Measurements from ENCODE around the gene SLC25A12.
"Not testable (repeated sequence)": the region's sequence is repeated elsewhere in the genome, so short reads cannot be mapped to it uniquely, and the experiment has no call there.

Gene SLC25A12

DNA sequence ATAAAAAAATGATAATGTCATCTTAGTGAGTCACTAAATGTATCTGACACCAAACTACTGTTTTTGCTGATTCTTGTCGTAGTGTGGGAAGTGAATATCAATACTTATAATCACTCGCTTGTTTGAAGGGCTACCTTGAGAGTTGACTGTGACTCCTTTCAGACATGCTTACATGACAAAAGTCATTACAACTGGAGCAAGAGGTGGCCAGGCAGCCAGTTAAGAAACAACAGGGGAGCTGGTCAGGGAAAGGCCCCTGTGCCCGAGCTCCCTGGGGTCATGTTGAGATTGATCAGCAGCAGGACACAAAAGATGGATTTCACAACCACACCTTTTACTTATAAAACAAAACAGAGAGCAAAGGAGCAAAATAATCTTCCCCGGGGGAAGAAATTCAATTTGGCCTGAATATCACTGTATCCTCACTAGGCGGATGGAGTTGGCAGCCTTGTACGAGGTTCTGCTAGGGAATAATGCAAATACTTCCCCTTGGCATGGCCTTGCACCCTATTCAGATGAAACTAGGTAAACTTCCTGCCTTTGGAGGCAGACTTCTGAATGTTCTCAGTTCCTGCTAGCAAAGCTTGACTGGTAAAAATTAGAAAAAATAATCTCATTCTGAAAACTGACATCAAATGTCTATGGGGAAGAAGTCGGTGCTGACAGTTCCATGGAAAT is 105.6 kb downstream of the SLC25A12 start:
- DNase-seq, result no peak

DNA sequence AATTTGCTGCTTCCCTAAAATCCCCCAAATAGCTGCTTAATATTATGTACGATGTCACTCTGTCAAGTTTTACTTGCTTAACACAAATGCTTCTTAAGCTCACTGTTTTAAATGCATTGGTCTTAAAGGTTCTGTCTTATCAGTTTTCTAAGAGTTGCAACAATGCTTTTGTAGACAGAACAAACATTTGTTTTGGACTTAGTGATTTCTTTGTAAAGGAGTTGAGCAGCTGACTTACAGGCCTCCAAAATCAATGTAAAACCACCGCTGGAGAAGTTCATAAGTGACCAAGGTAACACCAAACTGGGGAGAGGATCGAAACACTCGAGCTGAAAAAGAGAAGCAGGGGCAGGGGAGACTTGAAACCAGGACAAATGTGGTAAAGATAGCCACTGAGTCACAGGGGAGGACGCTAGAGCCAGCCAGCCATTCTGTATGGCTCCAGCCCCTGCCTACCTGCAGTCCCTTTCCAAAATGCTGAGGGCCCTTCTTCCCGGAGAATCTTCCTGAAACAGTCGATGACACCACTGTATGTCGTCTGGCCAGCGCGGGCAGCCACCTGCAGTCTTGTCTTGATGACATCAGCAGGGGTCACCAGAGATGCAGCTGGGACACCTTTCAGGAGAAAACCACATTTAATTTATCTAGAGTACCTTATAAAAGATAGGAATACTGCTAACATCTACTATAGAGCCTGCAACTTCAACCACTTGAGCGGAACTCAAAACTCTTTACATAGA is 106.5 kb downstream of the SLC25A12 start:
- DNase-seq, result no peak

DNA sequence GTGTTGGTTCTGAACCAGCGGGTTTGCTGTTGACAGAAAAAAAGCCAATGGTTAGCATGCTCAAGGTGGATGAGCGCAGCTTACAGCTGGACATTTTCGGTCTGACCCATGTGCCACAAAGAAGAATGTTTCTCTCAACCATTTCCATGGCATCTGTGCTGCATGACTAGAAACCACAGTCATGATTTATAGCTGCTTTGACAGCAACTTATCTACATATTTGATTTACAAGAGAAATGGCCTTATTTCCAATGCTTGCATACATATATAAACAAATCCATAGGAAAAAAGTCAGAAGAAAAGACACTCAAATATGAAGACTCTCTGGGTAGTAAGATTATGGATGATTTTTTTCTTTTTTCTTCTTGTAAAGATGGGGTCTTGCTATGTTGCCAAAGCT is 108.6 kb downstream of the SLC25A12 start:
- no peak for DNase-seq

DNA sequence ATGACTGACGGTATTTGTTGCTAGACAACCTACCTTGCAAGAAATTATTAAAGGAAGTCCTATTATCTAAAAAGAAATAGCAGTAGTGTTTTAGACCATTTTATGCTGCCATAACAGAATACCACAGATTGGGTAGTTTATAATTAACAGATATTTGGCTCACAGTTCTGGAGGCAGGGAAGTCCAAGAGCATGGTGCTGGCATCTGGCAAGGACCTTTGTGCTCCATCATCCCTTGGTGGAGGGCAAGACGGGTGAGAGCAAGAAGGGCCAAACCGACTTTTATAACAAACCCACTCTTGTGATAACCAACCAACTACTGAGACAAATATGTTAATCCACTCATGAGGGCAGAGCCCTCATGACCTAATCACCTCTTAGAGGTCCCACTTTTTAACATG is 115.5 kb downstream of the SLC25A12 start:
- DNase-seq, result no peak

DNA sequence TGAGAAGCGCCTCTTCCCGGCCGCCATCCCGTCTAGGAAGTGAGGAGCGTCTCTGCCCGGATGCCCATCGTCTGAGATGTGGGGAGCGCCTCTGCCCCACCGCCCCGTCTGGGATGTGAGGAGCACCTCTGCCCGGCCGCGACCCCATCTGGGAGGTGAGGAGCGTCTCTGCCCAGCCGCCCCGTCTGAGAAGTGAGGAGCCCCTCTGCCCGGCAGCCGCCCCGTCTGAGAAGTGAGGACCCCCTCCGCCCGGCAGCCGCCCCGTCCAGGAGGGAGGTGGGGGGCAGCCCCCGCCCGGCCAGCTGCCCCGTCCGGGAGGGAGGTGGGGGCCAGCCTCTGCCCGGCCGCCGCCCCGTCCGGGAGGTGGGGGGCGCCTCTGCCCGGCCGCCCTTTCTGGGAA is 119.5 kb downstream of the SLC25A12 start:
- DNase-seq, result not testable (repeated sequence)

DNA sequence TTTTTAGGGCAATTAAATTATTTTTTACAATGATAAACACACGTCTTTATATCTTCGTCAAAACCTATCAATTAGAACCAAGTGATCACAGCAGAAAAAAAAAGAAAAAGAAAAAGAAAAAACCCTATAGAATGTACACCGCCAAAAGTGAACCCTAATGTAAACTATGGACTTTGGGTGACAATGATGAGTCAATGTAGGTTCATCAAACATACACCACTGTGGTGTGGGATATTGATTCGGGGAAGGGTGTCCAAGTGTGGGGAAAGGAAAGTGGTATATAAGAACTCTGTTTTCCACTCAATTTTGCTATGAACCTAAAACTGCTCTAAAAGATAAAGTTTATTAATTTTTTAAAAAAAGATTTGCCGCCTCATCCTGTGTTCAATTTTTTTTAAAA is 121.7 kb downstream of the SLC25A12 start:
- no peak for DNase-seq

DNA sequence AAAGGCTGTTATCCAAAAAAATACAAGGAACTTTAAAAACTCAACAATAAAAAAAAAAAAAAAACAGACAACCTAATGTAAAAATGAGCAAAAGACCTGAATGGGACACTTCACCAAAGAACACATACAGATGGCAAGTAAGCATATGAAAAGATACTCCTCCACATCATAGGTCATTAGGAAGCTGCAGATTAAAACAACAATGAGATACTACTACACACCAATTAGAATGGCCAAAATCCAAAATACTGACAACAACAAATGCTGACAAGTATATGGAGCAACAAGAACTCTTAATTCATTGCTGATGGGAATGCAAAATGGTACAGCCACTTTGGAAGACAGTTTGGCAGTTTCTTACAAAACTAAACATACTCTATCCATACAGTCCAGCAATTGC is 122.6 kb downstream of the SLC25A12 start:
- no peak for DNase-seq

DNA sequence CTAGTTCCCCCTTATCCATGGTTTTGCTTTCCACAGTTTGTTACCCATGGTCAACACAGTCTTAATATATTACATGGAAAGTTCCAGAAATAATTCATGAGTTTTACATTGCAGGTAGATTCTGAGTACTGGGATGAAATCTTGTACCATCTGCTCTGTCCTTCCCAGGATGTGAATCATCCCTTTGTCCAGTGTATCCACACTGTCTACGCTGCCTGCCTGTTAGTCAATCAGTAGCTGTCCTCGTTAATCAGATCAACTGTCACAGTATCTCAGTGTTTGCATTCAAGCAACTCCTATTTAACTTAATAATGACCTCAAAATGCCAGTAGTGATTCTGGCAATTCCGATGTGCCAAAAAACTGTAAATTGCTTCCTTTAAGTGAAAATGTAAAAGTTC is 130.4 kb downstream of the SLC25A12 start:
- DNase-seq, result no peak

DNA sequence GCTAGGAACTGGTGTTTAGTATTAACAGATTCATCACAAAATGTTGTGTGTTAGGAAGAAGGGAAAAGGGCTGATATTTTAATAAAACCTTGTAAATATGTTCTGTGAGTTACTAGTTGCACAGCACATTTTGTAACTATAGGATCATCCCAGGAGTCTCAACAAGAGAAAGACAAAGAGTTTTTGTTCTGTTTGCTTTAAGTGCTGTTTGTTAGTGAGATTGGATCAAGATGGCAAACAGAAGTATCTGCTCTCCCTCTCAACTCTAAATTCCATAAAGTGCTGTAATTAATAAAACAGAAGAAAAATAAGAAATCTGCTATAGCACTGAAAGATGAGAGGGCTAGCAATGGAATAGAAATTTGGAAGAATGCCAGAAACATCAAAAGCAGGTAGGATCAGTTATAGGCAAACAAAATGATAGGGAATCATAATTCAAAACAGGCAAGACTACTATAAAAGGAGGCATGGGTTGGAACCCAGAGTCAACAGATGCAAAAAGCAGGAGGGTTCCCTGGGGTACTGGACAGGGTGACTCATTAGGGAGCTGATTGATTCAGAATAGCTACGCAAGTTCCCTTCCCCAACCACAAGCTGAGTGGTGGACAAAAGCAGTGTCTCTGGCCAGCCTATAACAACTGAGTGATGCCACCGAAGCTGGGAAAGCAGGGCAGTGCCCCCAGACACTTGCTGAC is 131.0 kb downstream of the SLC25A12 start:
- no peak for DNase-seq

DNA sequence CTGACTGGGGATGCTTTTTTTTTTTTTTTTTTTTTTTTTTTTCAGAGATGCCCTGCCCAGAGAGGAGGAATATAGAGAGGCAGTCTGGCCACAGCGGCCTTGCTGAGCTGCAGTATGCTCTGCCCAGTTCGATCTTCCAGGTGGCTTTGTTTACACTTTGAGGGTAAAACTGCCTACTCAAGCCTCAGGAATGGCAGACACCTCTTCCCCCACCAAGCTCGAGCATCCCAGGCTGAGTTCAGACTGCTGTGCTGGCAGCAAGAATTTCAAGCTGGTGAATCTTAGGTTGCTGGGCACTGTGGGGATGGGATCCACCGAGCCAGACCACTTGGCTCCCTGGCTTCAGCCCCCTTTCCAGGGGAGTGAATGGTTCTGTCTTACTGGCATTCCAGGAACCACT is 132.9 kb downstream of the SLC25A12 start:
- not testable (repeated sequence) for DNase-seq

DNA sequence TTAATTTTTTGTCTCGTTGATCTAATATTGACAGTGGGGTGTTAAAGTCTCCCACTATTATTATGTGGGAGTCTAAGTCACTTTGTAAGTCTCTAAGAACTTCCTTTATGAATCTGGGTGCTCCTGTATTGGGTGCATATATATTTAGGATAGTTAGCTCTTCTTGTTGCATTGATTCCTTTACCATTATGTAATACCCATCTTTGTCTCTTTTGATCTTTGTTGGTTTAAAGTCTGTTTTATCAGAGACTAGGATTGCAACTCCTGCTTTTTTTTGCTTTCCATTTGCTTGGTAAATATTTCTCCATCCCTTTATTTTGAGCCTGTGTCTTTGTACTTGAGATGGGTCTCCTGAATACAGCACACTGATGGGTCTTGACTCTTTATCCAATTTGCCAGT is 135.3 kb downstream of the SLC25A12 start:
- DNase-seq, result not testable (repeated sequence)

DNA sequence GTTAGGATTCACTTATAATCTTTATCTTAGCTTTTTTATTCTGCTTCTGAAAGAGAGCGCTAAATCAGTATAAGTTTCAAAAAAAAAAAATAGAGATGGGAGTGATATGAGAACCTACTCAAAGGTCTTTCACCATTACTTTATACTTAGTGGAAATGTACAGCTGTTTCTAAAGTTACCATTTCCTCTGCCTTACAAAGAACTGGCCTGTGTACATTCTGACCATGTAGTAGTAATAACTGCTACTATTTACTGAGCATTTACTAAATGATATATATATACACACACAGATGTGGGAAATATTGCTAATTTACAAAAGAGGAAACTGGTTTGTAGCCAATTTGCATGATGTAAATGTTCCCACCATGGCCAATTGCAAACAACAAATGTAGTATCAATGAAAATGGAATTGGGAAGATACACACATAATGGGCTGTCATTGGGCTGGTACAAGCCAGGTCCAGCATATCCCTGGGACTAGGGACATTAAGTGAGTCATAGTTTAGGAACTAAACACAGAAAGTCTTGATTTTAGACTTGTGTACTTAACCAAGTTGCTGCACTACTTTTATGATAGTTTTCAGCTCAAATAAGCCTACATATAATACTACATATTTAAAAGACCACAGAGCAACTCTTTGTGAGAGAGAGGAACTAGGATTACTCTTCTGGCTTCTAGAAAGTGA is 139.6 kb downstream of the SLC25A12 start:
- DNase-seq, result no peak

DNA sequence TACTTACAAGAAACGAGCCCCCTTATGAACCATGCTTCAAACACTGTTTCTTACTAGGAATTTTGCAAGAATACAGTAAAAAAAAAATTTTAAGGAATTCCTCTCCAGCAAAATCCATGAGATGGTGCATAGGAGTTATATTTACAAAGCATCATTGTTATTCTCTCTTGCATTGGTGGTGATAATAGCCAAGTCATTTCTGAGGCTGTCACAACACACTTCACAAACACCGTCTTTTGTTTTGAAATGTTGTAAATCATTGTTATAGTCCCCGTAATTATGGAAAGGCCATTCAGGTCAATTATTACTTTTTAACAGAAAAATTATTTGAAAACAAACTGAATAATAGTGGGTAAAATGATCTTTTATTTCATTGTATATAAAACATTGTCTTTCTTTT is 146.7 kb downstream of the SLC25A12 start:
- DNase-seq, result no peak

DNA sequence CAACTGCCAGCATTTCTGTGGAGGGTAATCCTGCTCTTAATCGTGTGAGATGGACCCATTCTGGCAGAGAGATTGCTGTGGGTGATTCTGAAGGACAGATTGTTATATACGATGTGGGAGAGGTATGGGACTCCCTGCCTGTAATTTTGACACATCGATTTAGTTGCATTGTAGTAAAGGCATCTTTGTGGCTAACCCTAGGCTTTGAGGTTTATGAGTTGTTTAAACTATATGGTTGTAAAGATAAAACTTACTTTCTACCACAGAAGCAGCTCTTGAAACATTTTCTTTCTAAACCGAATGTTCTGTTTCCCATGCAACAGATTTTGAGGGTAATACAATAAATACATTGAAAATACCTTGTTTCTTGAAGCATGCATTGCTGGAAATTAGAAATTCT is 148.2 kb downstream of the SLC25A12 start:
- no peak for DNase-seq

DNA sequence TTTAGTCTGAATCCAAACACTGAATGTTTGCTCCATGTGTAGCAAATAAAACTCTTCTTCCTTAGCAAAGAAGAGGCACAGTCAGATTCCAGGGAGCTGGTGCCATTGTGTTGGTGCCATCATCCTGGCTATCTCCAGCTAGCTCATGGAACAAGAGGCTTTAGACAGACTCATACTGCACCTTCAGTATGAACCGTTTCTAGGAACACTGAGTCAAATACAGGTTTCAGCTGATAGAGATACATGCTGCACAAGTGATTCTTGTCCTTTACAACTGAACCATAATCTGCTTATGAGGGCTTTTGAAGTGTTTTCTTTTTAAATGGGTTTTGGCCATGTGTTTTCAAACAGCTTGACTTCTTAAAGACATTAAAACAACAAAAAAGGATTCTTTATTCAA is 148.9 kb downstream of the SLC25A12 start:
- no peak for DNase-seq

DNA sequence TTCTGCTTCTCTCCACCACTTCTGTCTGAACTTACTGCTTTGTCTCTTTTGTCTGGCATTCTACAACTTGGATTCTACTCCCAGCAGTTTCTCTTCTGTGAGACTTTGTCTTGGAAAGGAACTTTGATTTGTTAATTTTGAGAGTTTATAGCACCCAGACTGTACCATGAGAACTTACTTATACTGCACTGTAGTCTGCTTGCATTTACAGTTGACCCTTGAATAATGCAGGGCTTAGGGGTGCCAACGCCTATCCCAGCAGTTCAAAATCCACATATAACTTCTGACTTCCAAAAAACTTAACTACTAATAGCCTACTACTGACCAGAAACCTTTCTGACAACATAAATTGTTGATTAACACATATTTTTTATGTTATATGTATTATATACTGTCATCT is 151.3 kb downstream of the SLC25A12 start:
- no peak for DNase-seq

DNA sequence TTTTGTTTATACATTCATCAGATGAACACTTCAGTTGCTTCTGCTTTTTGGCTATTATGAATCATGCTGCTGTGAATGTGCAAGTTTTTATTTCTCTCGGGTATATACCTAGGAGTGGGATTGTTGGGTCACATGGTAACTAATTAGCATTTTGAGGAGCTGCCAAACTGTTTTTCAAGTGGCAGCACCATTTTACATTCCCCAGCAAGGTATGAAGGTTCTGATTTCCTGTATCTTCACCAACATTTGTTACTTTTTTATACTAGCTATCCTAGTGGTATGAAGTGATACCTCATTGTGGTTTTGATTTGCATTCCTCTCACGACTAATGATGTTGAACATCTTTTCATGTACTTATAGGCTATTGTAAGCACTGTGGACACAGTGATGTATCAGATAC is 152.9 kb downstream of the SLC25A12 start:
- DNase-seq, result no peak

DNA sequence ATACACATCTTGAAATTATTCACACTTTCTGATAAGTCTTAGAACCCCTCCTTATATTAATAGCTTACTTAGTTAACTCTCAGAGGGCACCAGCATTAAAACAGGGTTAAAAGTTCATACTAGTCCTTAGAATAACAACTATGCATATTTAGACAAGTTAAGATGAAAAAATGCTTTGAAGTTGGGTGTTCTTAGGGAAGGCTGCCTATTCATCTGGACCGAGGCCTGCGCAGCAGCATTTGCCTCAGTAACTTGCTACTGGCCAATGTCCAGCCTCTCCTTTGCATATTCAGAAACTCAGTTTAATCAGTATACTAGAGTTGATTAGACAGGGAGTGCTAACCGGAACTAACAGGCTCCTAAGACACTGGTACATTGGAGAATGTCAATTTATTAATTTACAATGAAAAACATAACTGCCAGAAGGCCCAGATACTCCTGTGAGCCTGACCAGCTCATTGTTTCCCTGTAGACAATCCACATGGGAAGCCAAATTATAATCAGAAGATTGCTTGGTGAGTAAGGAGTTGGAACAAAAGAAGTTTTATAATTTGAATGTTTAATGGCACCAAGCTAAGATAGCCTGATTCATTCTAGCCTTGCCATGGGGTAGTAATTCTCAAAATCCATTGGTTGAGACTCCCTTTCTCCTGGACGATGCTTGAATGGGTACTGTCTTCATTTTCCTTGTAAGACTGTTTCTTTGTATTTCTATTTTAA is 157.9 kb downstream of the SLC25A12 start:
- no peak for DNase-seq

Data from activated CD4-positive, alpha-beta T cell treated with anti-CD3 and anti-CD28 coated beads, Interleukin-2, amount 50 U/mL, for 4 hours (primary cell).